ENCODE measurements around the gene PTOV1.
A peak's percentile ranks its signal among the peaks of the same experiment; 100 is the strongest.

The PTOV1 gene

GRCh38 chr19:49872245-49873128 lies 21.5 kb downstream of the PTOV1 start:
- Histone ChIP-seq H3K4me3 (ENCODE audit: low read depth in 1 of 5, low read length in 5 of 5) (no peak overlapping the region), H3K36me3 (ENCODE audit: control insufficient read depth in 5 of 5, insufficient read depth in 5 of 5, low read length in 5 of 5) (peaks cover 0 to 28% (median 9%) of the 10 kb centered on the region in 5 donors), H3K9me3 (ENCODE audit: control insufficient read depth in 5 of 5, low read length in 5 of 5) (no peaks in the 10 kb centered on the region), H3K27me3 (ENCODE audit: control insufficient read depth in 5 of 5, insufficient read depth in 4 of 5, low read length in 5 of 5) (no peaks in the 10 kb centered on the region), H3K4me1 (ENCODE audit: control insufficient read depth in 5 of 5, insufficient read depth in 5 of 5, low read length in 5 of 5) (peaks cover 11 to 53% (median 42%) of the 10 kb centered on the region in 5 donors), H3K27ac (ENCODE audit: low read depth, low read length) (no peak overlapping the region), H3K9ac (ENCODE audit: low read length in 5 of 5) (no peak overlapping the region)

GRCh38 chr19:49873129-49873521 lies 22.2 kb downstream of the PTOV1 start:
- H3K27ac ChIP-seq (ENCODE audit: low read depth, low read length) = no peak overlapping the region

GRCh38 chr19:49873834-49874233 lies 22.9 kb downstream of the PTOV1 start:
- H3K9ac ChIP-seq (ENCODE audit: low read length in 5 of 5) = peak overlapping the region in 1 of 5 donors; percentile 2

More at GRCh38 chr19:49873129-49873521, 22.2 kb downstream of the PTOV1 start:
- H3K4me3 ChIP-seq (ENCODE audit: low read depth in 1 of 5, low read length in 5 of 5) = no peak overlapping the region
- no peak overlapping the region for H3K9ac ChIP-seq (ENCODE audit: low read length in 5 of 5)
- H3K4me1 ChIP-seq (ENCODE audit: control insufficient read depth in 5 of 5, insufficient read depth in 5 of 5, low read length in 5 of 5) = peaks cover 11 to 50% (median 39%) of the 10 kb centered on the region in 5 donors
- H3K27me3 ChIP-seq (ENCODE audit: control insufficient read depth in 5 of 5, insufficient read depth in 4 of 5, low read length in 5 of 5) = no peaks in the 10 kb centered on the region
- H3K36me3 ChIP-seq (ENCODE audit: control insufficient read depth in 5 of 5, insufficient read depth in 5 of 5, low read length in 5 of 5) = peaks cover 0 to 28% (median 9%) of the 10 kb centered on the region in 5 donors
- H3K9me3 ChIP-seq (ENCODE audit: control insufficient read depth in 5 of 5, low read length in 5 of 5) = no peaks in the 10 kb centered on the region

GRCh38 chr19:49874503-49875157 lies 23.7 kb downstream of the PTOV1 start:
- Histone ChIP-seq H3K36me3 (ENCODE audit: control insufficient read depth in 5 of 5, insufficient read depth in 5 of 5, low read length in 5 of 5) (peaks cover 0 to 41% (median 19%) of the 10 kb centered on the region in 5 donors), H3K4me3 (ENCODE audit: low read depth in 1 of 5, low read length in 5 of 5) (no peak overlapping the region), H3K27ac (ENCODE audit: low read depth, low read length) (no peak overlapping the region), H3K9me3 (ENCODE audit: control insufficient read depth in 5 of 5, low read length in 5 of 5) (no peaks in the 10 kb centered on the region), H3K9ac (ENCODE audit: low read length in 5 of 5) (peak overlapping the region in 4 of 5 donors; percentile 38 to 100 (median 96)), H3K27me3 (ENCODE audit: control insufficient read depth in 5 of 5, insufficient read depth in 4 of 5, low read length in 5 of 5) (no peaks in the 10 kb centered on the region), H3K4me1 (ENCODE audit: control insufficient read depth in 5 of 5, insufficient read depth in 5 of 5, low read length in 5 of 5) (peaks cover 6 to 50% (median 40%) of the 10 kb centered on the region in 5 donors)

More at GRCh38 chr19:49873834-49874233, 22.9 kb downstream of the PTOV1 start:
- Histone ChIP-seq H3K9me3 (ENCODE audit: control insufficient read depth in 5 of 5, low read length in 5 of 5) (no peaks in the 10 kb centered on the region), H3K27ac (ENCODE audit: low read depth, low read length) (no peak overlapping the region), H3K36me3 (ENCODE audit: control insufficient read depth in 5 of 5, insufficient read depth in 5 of 5, low read length in 5 of 5) (peaks cover 0 to 33% (median 12%) of the 10 kb centered on the region in 5 donors), H3K4me1 (ENCODE audit: control insufficient read depth in 5 of 5, insufficient read depth in 5 of 5, low read length in 5 of 5) (peaks cover 11 to 50% (median 39%) of the 10 kb centered on the region in 5 donors), H3K4me3 (ENCODE audit: low read depth in 1 of 5, low read length in 5 of 5) (no peak overlapping the region), H3K27me3 (ENCODE audit: control insufficient read depth in 5 of 5, insufficient read depth in 4 of 5, low read length in 5 of 5) (no peaks in the 10 kb centered on the region)

GRCh38 chr19:49875177-49875576 lies 24.2 kb downstream of the PTOV1 start:
- peak overlapping the region; percentile 63 to 100 (median 97) for H3K9ac ChIP-seq (ENCODE audit: low read length in 5 of 5)
- H3K9me3 ChIP-seq (ENCODE audit: control insufficient read depth in 5 of 5, low read length in 5 of 5) = no peaks in the 10 kb centered on the region
- H3K27me3 ChIP-seq (ENCODE audit: control insufficient read depth in 5 of 5, insufficient read depth in 4 of 5, low read length in 5 of 5) = no peaks in the 10 kb centered on the region
- H3K4me1 ChIP-seq (ENCODE audit: control insufficient read depth in 5 of 5, insufficient read depth in 5 of 5, low read length in 5 of 5) = peaks cover 4 to 45% (median 37%) of the 10 kb centered on the region in 5 donors
- H3K4me3 ChIP-seq (ENCODE audit: low read depth in 1 of 5, low read length in 5 of 5) = peak overlapping the region; percentile 82 to 100 (median 96)
- no peak overlapping the region for H3K27ac ChIP-seq (ENCODE audit: low read depth, low read length)
- peaks cover 0 to 46% (median 22%) of the 10 kb centered on the region in 5 donors for H3K36me3 ChIP-seq (ENCODE audit: control insufficient read depth in 5 of 5, insufficient read depth in 5 of 5, low read length in 5 of 5)

GRCh38 chr19:49875857-49876421 lies 25.0 kb downstream of the PTOV1 start:
- Histone ChIP-seq H3K9me3 (ENCODE audit: control insufficient read depth in 5 of 5, low read length in 5 of 5) (no peaks in the 10 kb centered on the region), H3K36me3 (ENCODE audit: control insufficient read depth in 5 of 5, insufficient read depth in 5 of 5, low read length in 5 of 5) (peaks cover 0 to 48% (median 28%) of the 10 kb centered on the region in 5 donors), H3K4me1 (ENCODE audit: control insufficient read depth in 5 of 5, insufficient read depth in 5 of 5, low read length in 5 of 5) (peaks cover 3 to 38% (median 31%) of the 10 kb centered on the region in 5 donors), H3K4me3 (ENCODE audit: low read depth in 1 of 5, low read length in 5 of 5) (peak overlapping the region; percentile 82 to 100 (median 96)), H3K27me3 (ENCODE audit: control insufficient read depth in 5 of 5, insufficient read depth in 4 of 5, low read length in 5 of 5) (no peaks in the 10 kb centered on the region), H3K9ac (ENCODE audit: low read length in 5 of 5) (peak overlapping the region; percentile 63 to 100 (median 97)), H3K27ac (ENCODE audit: low read depth, low read length) (peak overlapping the region; percentile 99)

GRCh38 chr19:49876422-49877019 lies 25.6 kb downstream of the PTOV1 start:
- Histone ChIP-seq H3K27ac (ENCODE audit: low read depth, low read length) (peak overlapping the region; percentile 99), H3K36me3 (ENCODE audit: control insufficient read depth in 5 of 5, insufficient read depth in 5 of 5, low read length in 5 of 5) (peaks cover 0 to 48% (median 31%) of the 10 kb centered on the region in 5 donors), H3K27me3 (ENCODE audit: control insufficient read depth in 5 of 5, insufficient read depth in 4 of 5, low read length in 5 of 5) (no peaks in the 10 kb centered on the region), H3K9ac (ENCODE audit: low read length in 5 of 5) (peak overlapping the region; percentile 92 to 100 (median 97)), H3K4me1 (ENCODE audit: control insufficient read depth in 5 of 5, insufficient read depth in 5 of 5, low read length in 5 of 5) (peaks cover 3 to 36% (median 31%) of the 10 kb centered on the region in 5 donors), H3K9me3 (ENCODE audit: control insufficient read depth in 5 of 5, low read length in 5 of 5) (no peaks in the 10 kb centered on the region), H3K4me3 (ENCODE audit: low read depth in 1 of 5, low read length in 5 of 5) (peak overlapping the region; percentile 86 to 100 (median 98))

GRCh38 chr19:49877020-49877878 lies 26.3 kb downstream of the PTOV1 start, which contains the start of the genes AKT1S1 and TBC1D17:
Gene AKT1S1 (minus strand): TSS chr19:49877355. CDS start chr19:49873295, 4,060 bp downstream.
Gene TBC1D17 (plus strand): TSS chr19:49877702. CDS start chr19:49877724, 22 bp downstream.
- H3K4me3 ChIP-seq (ENCODE audit: low read depth in 1 of 5, low read length in 5 of 5) = peak within 1 kb of the TSS; percentile 86 to 100 (median 98)
- peaks cover 3 to 36% (median 28%) of the 10 kb centered on the region in 5 donors for H3K4me1 ChIP-seq (ENCODE audit: control insufficient read depth in 5 of 5, insufficient read depth in 5 of 5, low read length in 5 of 5)
- H3K27me3 ChIP-seq (ENCODE audit: control insufficient read depth in 5 of 5, insufficient read depth in 4 of 5, low read length in 5 of 5) = no peaks in the 10 kb centered on the region
- no peaks in the 10 kb centered on the region for H3K9me3 ChIP-seq (ENCODE audit: control insufficient read depth in 5 of 5, low read length in 5 of 5)
- H3K36me3 ChIP-seq (ENCODE audit: control insufficient read depth in 5 of 5, insufficient read depth in 5 of 5, low read length in 5 of 5) = peaks cover 0 to 52% (median 36%) of the 10 kb centered on the region in 5 donors
- H3K27ac ChIP-seq (ENCODE audit: low read depth, low read length) = peak within 1 kb of the TSS; percentile 99
- H3K9ac ChIP-seq (ENCODE audit: low read length in 5 of 5) = peak within 1 kb of the TSS; percentile 92 to 100 (median 97)
